Endothelial cell of hepatic sinusoid (primary cell): Measurements from ENCODE around the gene NSMF.
"Not testable (repeated sequence)": the region's sequence is repeated elsewhere in the genome, so short reads cannot be mapped to it uniquely, and the experiment has no call there.

ENCODE experiments used
- in situ Hi-C: cut with HindIII; loops from 2 replicates; pipeline ENCODE4 v1.10.0; 2017; ENCODE audit warnings: low sequenced_read_pairs

NSMF gene

GRCh38 chr9:137459601-137460362 is 648 bp upstream of the NSMF start:
- in situ Hi-C loops: no loop called here

DNA sequence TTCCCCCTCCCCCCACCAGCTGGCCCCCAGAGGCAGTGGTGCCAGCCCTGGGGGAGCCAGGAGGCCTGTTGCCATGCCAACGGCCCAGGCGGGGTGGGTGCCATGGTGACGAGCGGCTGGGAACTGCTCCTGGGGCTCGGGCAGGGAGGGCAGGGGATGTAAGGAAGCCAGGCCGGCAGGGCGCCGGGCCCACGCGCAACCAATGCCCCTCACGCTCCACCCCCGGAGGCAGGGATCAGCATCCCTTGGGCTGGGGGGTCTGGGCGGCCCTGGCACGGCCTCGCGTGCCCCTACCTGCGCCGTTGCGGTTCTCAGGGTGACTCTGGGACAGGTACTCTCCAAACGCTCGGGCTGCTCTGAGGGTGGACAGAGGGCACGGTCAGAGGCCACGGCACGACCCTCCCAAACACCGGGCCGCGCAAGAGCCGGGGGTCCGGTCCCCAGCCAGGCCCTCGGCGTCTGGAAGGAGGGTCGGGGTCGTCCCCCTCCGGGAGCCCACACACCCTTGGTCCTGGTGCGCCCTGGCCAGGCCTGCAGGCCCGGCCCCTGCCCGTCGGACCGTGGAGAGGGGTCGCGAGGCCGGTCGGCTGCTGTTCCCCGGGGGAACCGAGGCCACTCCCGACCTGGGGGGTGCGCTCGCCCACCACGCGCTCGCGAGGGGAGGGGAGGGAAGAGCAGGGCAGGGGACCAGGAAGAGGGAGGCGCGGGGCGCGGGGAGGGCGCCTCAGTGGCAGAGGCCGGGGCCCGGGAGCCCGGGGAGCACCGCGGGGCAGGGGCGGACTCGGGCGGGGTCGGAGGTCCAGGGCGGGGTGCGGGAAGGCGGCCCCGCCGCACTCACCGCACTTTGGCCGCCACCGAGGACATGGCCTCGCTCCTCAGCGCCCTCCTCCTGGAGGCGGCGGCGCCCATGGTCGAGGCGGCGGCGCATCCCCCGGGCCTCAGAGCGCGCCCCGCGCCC is 661 bp downstream of the NSMF start:
- in situ Hi-C loops: no loop called here

- in situ Hi-C loops: no loop called here
These were observed 1.5 kb downstream of the NSMF start for GRCh38 chr9:137457406-137458193.

- in situ Hi-C loops: no loop called here
These were observed 2.2 kb downstream of the NSMF start for GRCh38 chr9:137456864-137457405.

DNA sequence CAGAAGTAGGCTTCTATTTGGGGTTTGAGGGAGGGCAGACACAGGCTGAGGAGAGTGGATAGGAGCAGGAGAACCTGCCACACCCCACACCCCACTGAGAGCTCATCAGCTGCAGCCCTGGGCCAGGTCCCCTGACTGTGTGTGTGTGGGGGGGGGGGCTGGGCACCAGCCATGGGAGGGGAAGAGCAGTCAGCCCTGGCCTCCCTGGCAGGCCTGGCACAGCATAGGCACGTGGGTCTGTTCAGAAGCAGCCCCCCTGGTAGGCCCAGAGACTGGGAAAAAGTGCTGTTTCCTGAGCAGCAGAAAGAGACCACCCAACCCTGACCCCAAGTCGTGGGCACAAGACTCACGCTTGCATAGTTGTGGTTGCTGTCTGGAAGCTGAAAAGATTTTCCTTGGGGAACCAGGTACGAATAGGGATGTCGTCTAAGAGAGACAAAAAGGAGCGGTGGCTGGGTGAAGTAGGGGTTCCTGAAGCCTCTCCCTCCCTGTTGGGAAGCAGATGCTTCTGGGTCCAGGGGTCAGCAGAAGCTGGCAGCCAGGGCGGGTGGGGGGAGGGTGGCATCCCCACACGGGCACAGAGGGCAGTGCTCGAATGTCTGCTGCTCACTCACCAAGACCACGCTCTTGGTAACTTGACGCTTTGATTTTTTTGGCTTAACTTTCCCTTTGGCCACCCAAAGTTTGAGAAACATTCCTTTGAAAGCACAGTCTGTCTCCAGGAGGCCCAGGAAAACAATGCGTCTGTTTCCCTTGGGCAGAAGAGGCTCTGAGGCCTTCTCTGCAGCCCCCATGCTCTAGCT is 2.9 kb downstream of the NSMF start:
- in situ Hi-C loops: no loop called here

GRCh38 chr9:137455359-137455991 is 3.7 kb downstream of the NSMF start:
- in situ Hi-C loops: no loop called here

- in situ Hi-C loops: no loop called here
These were observed 4.4 kb downstream of the NSMF start for GRCh38 chr9:137454597-137455358.

GRCh38 chr9:137454145-137454596 is 5.0 kb downstream of the NSMF start:
- in situ Hi-C loops: no loop called here

- in situ Hi-C loops: no loop called here
These were observed 5.5 kb downstream of the NSMF start for GRCh38 chr9:137453643-137454081.

DNA sequence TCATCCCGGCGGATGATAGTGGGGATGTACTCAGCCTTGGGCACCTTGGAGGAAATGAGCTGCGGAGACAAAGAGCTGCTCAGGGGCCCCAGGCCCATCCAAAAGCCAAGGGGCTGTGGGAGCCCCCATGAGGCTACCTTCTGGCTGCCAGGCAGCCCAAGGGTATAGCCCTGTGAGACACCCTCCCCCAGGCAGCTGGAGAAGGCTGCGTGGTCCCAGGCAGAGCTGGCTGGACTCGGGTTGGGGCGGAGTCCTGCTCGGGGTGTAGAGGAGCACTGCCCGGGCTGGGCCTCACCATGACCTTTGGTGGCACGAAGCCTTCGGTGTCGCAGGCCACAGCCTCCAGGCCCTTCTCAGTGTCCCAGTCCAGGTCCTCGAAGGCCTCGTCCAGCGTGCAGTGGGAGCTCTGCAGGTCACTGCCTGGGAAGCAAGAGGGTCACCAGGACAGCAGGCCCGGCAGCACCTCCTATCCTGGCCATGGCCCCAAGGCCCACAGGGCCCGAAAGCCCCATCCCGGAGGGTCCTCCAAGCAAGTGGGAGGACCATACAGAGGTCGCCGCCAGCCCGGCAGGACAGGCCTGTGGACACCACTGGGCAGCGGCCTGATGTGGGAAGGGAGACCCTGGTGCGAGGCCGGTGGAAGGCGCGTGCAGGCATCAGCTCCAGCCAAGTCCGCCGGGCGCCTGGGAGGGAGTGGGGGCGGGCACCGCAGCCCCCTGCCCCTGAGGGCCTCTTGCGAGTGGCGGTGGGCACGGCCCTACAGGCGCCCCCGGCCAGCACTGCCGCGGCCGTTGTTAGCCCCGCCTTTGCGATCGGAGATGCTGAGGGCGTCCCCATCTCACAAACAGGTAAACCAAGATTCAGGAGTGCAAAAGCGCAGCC is 6.1 kb downstream of the NSMF start:
- in situ Hi-C loops: no loop called here

DNA sequence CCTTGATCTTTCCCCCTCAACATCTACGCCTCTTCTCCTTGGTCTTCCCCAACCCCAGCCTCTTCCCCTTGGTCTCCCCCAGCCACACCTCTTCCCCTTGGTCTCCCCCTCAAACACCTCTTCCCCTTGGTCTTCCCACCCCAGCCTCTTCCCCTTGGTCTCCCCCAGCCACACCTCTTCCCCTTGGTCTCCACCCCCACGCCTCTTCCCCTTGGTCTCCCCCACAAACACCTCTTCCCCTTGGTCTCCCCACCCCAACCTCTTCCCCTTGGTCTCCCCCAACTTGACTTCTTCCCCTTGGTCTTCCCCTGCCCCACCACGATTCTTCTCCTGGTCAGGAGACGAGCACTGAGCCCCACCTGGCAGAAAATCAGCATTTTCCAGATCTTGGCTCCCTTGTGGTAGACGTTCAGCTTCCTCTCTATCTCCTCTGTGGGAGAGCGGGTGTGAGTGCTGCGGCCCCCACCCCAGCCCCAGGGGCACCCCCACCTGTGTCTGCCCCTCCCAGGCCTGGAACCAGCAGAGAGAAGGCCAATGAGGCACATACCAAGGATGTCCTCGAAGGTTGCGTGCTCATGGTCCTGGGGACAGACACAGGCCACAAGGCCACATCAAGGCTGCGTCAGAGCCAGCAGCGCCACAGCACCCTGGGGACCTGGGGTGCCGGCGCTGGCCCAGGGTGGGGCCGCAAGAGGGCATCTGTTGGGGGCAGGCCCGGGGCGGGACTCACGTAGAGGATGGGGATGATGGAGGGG is 7.0 kb downstream of the NSMF start:
- in situ Hi-C loops: no loop called here

GRCh38 chr9:137451264-137452005 is 7.7 kb downstream of the NSMF start:
- in situ Hi-C loops: not testable (repeated sequence)

- in situ Hi-C loops: not testable (repeated sequence)
These were observed 8.5 kb downstream of the NSMF start for GRCh38 chr9:137450539-137451222.

DNA sequence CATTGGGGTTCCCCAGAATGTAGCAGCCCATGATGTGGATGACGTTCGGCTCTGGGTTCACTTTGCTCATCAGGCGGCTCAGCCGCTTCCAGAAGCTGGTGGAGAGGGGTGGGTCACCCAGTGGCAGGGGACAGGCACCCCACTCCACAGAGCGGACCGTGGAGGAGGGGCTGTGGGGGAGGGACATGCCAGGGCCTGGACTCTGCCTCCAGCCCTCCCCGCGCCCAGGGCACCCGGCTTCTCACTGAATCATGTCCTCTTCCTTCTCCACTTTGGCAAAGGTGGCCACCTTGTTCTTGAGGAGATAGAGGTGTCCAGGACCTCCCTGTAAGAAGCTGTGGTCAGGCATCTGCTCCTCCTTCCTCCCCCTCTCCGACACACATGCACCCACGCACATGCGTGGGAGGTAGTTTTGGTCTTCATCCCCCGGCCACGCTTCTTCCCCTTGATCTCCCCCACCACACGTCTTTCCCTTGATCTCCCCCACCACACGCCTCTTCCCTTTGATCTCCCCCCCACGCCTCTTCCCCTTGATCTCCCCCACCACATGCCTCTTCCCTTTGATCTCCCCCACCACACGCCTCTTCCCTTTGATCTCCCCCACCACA is 9.1 kb downstream of the NSMF start:
- in situ Hi-C loops: no loop called here

DNA sequence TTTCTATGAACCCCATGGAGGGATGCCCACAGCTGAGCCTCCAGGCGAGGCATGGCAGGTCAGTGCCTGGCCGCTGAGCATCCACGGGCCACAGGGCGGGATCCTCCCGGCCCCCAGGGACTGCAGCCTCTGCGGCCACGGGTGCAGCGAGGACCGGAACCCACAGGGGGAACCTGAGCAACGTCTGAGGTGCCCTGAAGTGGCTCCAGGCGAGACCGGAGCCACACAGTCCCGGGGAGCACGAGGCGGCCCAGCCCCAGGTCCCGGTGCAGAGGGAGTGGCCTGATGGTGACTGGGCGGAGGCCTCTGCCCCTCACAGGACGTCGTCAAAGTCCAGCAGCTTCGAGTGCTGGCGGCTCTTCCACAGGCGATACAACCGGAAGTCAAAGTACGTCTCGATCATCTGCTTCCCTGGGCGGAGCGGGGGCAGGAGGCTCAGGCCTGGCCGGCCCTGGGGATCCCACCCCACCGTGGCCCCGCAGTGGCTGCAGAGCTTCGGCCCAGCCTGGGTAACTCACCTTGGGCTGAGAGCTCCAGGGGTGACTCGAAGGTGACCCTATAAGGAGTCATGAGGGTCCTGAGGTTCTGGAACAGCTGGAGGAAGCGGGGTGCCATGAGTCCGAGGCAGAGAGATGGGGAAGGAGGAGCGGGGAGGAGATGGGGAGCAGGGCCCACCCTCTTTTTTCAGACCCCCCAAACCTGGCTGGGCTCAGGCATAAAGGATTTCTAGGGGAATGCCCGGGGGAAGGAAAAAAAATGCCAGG is 9.9 kb downstream of the NSMF start:
- in situ Hi-C loops: no loop called here
